ENCODE data around the gene IL17RD. TPM values are rescaled to one million over a fixed set of nuclear protein-coding genes. Genes with fewer than 3 reads are reported as not detected.

IL17RD gene
- total RNA-seq, 1 experiment from 2014 or later: 31.7 TPM

GRCh38 chr3:57160765-57161538 is 4.2 kb downstream of the IL17RD start:
- Histone ChIP-seq H2BK5ac (ENCODE audit: insufficient read length, low read length) (no peak overlapping the region), H3K79me2 (ENCODE audit: insufficient read depth, low read length) (peaks cover 18% of the 10 kb centered on the region; the same call in 1 of the 2 replicates), H4K20me1 (ENCODE audit: control insufficient read depth, insufficient read depth, insufficient read length) (peaks cover 2% of the 10 kb centered on the region), H3K4me2 (ENCODE audit: insufficient read depth, insufficient read length, low read length) (peak overlapping the region; percentile 43), H3K9ac (ENCODE audit: extremely low read depth, insufficient read length, low read length) (no peak overlapping the region), H3K14ac (ENCODE audit: insufficient read depth, low read length) (no peak overlapping the region), H4K8ac (replicated peaks; ENCODE audit: insufficient read length, low read depth, low read length) (no peak overlapping the region), H2BK12ac (ENCODE audit: insufficient read length, low read depth, low read length) (no peak overlapping the region), H2BK15ac (ENCODE audit: low read depth, low read length) (no peak overlapping the region), H3K4ac (ENCODE audit: low read depth, low read length) (no peak overlapping the region), H3K27me3 (ENCODE audit: insufficient read depth, low read length) (no peaks in the 10 kb centered on the region; the same call in 1 of the 2 replicates), H3K23me2 (ENCODE audit: insufficient read length, low read depth, low read length, poor library complexity, severe bottlenecking) (peaks cover 9% of the 10 kb centered on the region), H3K56ac (ENCODE audit: insufficient read length, low read depth, low read length) (no peak overlapping the region), H3K79me1 (ENCODE audit: insufficient read depth, low read depth, low read length, poor library complexity, severe bottlenecking) (no peaks in the 10 kb centered on the region), H3K23ac (ENCODE audit: insufficient read length, low read depth, low read length) (no peak overlapping the region), H2BK20ac (ENCODE audit: low read depth, low read length, poor library complexity, severe bottlenecking) (no peak overlapping the region), H3K9me3 (ENCODE audit: control insufficient read depth, low read depth, low read length) (no peaks in the 10 kb centered on the region), H4K91ac (ENCODE audit: insufficient read length, low read depth, low read length) (no peak overlapping the region), H2AK5ac (ENCODE audit: insufficient read length, low read length) (no peak overlapping the region), H3T11ph (ENCODE audit: low read length) (no peak overlapping the region), H2BK120ac (ENCODE audit: low read depth, low read length, poor library complexity, severe bottlenecking) (no peak overlapping the region), H3K4me1 (ENCODE audit: insufficient read depth, low read length) (peaks cover 40% of the 10 kb centered on the region), H3K18ac (ENCODE audit: insufficient read length, low read depth, low read length) (no peak overlapping the region), H3K27ac (ENCODE audit: insufficient read length, low read depth, low read length) (peak overlapping the region; percentile 42), H4K5ac (ENCODE audit: insufficient read length, low read depth, low read length) (no peak overlapping the region), H2AFZ (ENCODE audit: low read length) (no peak overlapping the region)
- no peak for TF ChIP-seq CTCF (conservative IDR thresholded peaks at IDR 0.05)
- Mint-ChIP-seq H3K36me3 (ENCODE audit: insufficient read depth in 1 of 3, low read depth in 3 of 3) (peaks cover 0 to 6% (median 3%) of the 10 kb centered on the region in 3 experiments; a peak in 3 of 7 replicates), H3K27ac (peak overlapping the region; percentile 59 to 98 (median 94); a peak in 6 of 7 replicates), H3K4me3 (peak overlapping the region; percentile 48 to 68), H3K9me3 (no peaks in the 10 kb centered on the region; a peak in 1 of 5 replicates), H3K4me1 (peaks cover 79 to 80% of the 10 kb centered on the region in 2 experiments), H3K27me3 (ENCODE audit: low read depth) (peaks cover 71% of the 10 kb centered on the region)
- no peak for DNase-seq
- no CpG with 5 or more reads among the region's 5 CpGs for WGBS (ENCODE audit: extremely low coverage, insufficient read length, low lambda C conversion rate)
